NCI-H187 treated with DMSO at 0.1 percent for 48 hours (cell line): ENCODE measurements around the gene ATF4.
"Not testable (repeated sequence)": the region's sequence is repeated elsewhere in the genome, so short reads cannot be mapped to it uniquely, and the experiment has no call there.

Experiments
- DNase-seq: peaks from one replicate; lab custom pipeline; 2025; lab: John Stamatoyannopoulos, UW

The ATF4 gene

GRCh38 chr22:39489094-39490068, 31.0 kb upstream of the ATF4 start:
- no peak for DNase-seq

GRCh38 chr22:39490135-39490798, 30.1 kb upstream of the ATF4 start:
- DNase-seq = peak; percentile 22

DNA sequence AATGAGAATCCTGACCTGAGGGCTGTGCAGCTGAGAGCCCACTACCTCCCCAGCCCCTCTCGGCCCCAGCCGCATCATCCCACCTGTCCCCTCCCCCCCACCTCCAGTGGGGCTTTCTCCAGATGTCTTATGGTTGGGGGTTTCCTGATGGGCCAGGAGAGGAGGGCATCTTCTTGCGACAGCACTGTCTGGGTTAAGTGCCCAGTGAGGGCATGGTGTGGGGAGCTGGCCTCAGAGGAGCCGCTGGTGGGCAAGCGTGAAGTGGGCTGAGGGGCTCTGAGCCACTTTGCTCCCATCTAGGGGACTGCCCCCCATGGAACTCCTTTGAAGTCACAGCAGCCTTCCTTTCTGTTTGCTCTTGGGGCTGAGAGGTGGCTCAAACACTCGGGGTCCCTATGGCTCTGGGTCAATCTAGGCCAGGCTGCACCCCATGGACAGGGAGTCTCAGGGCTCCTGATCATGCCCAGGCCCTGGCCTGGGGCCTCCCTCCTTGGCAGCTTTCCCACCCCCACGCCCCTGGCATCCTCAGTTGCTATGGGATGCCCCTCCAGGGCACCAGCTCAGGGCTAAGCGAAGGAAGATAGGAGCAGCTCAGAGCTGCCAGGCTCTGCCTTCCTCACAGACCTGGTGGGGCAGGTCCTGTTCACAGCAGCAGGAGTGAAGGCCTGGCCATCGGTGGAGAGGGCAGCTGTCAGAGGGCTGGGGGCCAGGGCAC, 29.2 kb upstream of the ATF4 start:
- DNase-seq = no peak

GRCh38 chr22:39491696-39492095, 28.7 kb upstream of the ATF4 start:
- DNase-seq = no peak

DNA sequence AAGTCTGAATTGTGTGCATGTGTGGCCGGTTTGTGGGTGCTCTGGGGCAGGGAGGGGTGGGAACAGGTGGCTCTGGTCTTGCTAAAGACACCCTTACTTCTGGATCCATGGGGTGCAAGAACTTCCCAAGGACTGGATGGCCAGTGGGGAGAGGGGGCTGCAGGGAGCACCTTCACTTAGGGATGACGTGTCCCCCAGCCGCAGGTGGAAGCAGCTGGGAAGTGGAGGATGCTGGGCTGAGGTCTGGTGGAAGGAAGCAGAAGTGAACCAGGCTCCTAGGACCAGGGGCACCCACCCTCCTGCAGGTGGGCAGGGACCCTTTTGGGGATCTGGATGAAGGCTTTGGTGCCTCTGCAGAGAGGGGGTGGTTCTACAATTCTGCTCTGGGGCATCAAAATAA, 28.2 kb upstream of the ATF4 start:
- DNase-seq = no peak

- DNase-seq = no peak
Observed at GRCh38 chr22:39493759-39494158, 26.6 kb upstream of the ATF4 start.

GRCh38 chr22:39494471-39495120, 25.8 kb upstream of the ATF4 start:
- no peak for DNase-seq

GRCh38 chr22:39496131-39496838, 24.1 kb upstream of the ATF4 start:
- DNase-seq = no peak

GRCh38 chr22:39497429-39497828, 22.9 kb upstream of the ATF4 start:
- DNase-seq = no peak

- DNase-seq = no peak
Observed at GRCh38 chr22:39498368-39498767, 22.0 kb upstream of the ATF4 start.

- no peak for DNase-seq
Observed at GRCh38 chr22:39498802-39499201, 21.6 kb upstream of the ATF4 start.

GRCh38 chr22:39500101-39500500, 20.3 kb upstream of the ATF4 start:
- DNase-seq = no peak

DNA sequence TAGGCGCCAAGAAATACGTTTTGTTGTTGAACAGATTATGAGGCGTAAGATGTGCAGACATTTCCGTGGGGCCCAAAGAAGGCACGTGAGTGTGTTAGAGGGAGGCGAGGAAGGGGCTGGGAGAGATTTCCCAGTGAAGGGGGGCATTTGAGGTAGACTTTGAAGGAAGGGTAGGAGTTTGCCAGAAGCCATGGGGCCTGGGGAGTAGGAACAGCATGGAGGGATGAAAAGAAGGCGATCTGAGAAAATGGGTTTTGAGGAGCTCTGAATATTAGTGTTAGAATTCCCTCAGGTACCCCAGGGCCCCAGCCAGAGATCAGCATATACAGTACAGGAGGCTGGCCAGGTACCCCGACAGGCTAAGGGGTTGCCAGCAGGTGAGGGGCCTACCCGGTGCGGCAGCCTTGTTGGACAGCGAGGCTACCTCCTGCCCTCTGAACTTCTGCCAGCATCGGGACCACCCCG, 18.7 kb upstream of the ATF4 start:
- no peak for DNase-seq

DNA sequence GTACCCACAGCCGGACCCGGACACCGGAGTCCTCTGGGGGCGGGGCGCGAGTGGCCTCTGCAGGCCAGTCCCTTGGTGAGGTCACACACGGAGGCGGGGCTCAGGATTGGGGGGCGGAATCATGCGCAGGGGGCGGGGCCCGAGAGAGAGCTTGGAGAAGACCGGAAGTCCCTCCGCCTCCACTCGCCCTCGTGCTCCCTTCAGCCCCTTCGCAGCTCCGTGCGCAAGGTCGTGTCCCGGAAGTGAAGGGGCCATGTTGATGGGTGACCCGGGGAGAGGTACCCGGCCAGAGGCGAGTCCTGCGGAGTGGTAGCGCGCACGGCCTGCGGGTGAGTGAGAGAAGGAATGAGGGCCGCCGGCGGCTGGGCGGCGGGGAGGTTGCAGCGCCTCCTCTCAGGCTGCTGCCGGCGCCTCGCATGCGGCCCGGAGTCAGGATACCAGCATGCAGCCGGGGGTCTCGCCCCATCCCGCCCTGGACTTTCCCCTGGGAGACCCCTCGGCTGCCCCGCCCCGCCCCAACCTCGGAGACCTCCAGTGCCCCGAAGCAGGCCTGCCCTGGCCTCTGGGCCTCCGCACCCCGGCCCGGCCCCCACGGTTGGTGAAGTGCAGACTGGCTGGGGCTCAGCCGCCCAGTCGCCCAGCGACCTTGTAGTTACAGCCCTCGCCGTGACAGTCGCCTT, 18.1 kb upstream of the ATF4 start, which contains the start of gene MIEF1:
TSS of gene MIEF1 (plus strand) at position 182 of the 680 bp plus-strand sequence. CDS start 9,005 bp downstream, outside the sequence.
- peak; percentile 34 for DNase-seq

DNA sequence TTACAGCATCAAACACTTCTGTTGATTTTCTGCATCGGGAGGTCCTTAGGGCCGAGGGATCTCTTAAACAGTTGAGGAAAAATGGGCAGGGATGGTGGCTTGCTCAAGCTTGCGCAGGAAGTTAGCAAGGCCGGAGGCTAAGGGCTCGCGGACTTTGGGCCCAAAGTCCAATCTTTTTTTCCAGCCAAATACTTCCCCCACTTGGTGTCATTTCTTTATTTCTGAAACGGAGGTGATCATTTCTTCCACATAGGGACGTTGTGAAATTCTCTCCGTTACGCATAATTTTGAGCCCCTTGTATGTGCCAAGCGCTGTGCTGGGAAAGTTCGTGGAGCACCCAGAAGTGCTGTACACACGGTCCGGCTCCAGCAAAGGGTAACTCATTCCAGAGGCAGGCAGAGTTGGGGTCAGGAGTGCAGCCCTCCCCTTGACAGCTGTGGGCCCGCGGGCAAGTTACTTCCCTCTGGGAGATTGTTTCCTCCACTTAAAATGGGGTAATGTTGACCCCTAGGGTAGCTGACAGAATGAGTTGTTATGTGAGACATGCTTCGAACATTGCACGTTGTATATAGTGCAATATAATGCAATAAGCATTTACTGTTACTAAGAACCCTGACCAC, 17.5 kb upstream of the ATF4 start:
- no peak for DNase-seq

GRCh38 chr22:39503630-39504029, 16.7 kb upstream of the ATF4 start:
- DNase-seq = no peak

DNA sequence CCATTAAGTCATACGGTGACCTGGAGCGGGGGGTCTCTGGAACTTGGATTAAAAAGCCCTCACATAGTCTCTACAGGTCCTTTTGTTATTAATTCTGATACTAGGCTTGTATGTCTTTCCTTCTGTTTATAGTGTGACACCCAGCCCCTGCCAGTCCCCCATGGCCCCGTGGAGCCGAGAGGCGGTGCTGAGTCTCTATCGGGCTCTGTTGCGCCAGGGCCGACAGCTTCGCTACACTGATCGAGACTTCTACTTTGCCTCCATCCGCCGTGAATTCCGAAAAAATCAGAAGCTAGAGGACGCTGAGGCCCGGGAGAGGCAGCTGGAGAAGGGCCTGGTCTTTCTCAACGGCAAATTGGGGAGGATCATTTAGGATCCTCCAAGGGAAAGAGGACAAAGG, 16.3 kb upstream of the ATF4 start:
- no peak for DNase-seq

GRCh38 chr22:39507021-39507420, 13.3 kb upstream of the ATF4 start:
- not testable (repeated sequence) for DNase-seq

GRCh38 chr22:39508393-39508792, 12.0 kb upstream of the ATF4 start:
- DNase-seq = no peak

DNA sequence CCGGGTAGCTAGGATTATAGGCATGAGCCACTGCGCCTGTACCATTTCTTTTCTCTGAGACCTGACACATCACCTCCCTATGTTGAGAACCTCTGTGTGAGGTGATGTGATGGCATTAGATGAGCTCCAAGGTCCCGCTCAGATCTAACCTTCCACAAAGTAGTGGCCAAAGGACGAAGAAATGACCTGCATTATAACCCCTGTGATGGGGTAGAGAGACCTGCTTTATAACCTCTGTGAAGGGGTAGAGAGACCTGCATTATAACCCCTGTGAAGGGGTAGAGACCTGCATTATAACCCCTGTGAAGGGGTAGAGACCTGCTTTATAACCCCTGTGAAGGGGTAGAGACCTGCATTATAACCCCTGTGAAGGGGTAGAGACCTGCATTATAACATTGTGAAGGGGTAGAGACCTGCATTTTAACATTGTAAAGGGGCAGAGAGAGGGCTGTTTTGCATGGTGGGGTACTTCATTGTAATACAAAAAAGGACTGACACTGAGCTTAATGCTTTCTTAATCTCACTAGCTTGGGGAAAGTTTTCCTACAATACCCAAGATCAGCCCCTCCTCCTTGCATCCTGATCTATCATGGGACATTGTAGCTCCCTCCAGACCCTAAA, 9.7 kb upstream of the ATF4 start:
- no peak for DNase-seq
